NCI-H2227 (cell line): ENCODE measurements around the gene SERPIND1.
"Not testable (repeated sequence)": the region's sequence is repeated elsewhere in the genome, so short reads cannot be mapped to it uniquely, and the experiment has no call there.

ENCODE experiments used
- DNase-seq: peaks from one replicate; lab custom pipeline; 2025; ENCODE audit not compliant: unreplicated experiment; lab: John Stamatoyannopoulos, UW

Gene SERPIND1

DNA sequence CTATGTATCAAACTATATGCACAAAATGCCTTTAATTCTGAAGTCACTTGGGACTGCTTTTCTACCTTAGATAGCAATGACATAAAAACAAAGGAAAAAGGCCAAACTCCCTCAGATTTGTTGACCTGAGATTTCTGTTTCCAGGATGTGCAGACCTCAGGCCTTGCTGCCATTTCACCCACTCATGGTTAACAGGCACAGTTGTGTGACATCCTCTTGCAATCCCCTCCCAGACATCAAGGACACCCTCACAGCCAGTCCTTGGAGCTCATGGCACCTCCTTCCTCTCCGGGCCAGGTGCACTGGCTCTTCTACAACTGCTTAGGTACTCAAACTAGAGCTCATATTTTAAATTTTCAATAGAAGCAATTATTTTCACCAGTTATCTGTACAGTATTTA is 37.3 kb downstream of the SERPIND1 start:
- no peak for DNase-seq

DNA sequence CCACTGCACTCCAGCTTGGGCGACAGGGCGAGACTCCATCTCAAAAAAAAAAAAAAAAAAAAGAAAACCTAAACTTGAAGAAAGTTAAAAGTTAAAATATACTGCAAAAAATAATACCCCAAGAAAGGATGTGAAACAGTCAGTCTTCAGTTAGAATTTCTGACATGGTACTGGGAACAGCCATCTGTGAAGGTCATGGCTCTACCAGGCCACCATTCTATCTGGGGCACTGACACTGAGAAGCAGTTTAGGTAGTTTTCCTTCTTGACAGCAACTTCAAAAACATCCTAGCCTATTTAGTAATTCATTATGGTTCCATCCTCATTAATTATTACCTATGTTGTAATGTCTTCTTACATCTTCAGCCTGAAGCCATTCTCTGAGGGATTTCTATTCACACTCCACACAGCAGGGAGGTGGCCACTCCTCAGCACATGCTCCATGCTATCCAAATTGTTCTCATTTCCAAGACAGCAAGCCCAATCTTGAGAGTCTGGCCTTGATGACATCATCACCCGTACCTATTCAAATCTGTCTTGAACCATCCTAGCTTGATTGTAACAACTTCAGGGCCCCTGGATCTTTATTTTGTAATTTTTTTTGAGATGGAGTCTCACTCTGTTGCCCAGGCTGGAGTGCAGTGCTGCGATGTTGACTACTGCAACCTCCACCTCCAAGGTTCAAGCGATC is 38.2 kb downstream of the SERPIND1 start:
- DNase-seq, result no peak

DNA sequence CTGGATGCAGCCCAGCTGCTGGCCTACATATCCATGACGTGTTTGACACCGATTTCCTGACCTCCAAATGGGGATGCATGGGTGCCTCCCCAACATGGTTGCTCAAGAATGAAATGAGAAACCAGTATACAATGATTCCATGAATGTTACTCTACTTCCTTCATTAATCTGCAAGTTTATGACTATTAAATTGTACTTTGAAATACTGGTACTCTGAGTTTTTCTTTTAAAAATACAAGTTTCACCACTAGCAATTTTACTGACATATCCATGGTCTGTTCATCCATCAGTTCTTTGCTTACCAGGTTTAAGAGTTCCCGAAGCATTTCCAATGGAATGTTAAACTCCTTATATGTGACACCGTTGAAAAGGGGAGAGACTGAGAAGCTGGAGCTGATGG is 39.1 kb downstream of the SERPIND1 start:
- DNase-seq, result no peak

DNA sequence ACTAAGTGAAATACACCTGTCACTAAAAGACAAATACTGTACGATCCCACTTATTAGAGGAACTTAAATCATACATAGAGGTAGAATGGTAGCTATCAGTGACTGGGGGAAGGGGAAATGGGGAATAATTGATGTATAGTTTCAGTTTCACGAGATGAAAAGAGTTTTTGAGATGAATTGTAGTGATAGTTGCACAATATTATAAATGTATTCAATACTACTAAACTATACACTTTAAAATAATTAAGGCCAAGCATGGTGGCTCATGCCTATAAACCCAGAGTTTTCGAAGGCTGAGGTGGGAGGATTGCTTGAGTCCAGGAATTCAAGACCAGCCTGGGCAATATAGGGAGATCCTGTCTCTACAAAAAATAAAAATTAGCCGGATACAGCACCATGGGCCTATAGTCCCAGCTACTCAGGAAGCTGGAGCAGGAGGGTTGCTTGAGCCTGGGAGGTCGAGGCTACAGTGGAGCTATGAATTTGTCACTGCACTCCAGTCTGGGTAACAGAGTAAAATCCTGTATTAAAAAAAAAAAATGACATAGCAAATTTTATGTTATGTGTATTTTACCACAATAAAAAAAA is 40.4 kb downstream of the SERPIND1 start:
- no peak for DNase-seq

DNA sequence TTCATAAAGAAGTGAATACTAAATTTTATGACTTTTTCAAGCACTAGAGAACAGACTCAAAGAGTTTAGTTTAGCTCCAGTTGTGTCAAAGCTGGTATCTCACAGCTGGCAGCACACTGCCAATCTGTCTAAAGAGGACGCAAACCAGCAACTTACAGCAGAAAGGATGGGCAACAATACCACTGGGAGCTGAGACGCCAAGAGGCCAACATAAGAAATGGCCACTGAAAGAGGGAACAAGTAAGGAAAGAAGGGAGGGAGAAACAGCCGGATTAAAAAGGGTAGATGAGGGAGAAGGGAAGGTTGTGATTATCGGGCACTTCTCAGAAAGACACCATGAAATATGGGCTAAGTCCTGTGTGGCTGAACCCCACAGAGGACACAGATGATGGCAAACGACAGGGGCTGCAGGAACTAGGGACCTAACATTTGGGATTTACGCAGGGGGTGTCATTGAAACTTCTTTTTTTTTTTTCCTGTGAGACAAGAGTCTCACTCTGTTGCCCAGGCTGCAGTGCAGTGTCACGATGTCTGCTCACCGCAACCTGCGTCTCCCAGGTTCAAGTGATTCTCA is 41.7 kb downstream of the SERPIND1 start:
- DNase-seq, result no peak

DNA sequence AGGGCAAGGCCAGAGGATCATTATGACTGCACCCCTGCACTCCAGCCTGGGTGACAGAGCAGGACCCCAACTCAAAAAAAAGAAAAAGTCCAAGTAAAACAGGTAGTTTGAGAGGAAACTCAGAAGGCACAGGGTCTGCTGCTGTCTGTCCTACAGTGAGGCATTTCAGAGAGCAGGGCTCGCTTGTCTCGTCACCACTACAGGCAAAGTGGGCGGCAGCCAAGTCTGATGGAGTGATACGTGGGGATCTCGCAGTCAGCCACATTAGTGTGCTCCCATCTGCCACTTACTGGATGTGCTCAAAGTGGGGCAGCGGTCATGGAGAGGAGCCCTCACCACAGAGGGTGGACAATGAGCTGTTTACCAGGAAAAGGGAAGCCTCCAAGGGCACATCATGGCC is 42.6 kb downstream of the SERPIND1 start:
- no peak for DNase-seq

DNA sequence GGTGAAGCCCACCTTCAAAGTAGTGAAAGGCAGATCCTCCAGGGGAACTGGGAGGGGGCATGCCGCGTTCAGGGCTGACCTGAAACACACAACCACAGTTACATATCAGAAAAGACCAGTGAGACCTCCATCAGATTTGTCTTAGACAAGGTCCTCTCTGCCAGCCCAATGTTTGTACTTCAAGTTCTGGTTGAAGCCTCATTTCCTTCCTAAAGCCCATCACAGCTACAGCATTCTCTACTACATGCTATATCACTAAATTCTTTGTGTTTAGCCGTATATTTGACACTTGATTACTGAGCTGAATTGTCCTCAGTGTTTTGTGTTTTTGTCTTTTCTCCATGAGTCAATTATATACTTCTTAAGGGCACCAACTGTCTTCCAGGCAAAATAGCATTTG is 44.6 kb downstream of the SERPIND1 start:
- DNase-seq, result no peak

DNA sequence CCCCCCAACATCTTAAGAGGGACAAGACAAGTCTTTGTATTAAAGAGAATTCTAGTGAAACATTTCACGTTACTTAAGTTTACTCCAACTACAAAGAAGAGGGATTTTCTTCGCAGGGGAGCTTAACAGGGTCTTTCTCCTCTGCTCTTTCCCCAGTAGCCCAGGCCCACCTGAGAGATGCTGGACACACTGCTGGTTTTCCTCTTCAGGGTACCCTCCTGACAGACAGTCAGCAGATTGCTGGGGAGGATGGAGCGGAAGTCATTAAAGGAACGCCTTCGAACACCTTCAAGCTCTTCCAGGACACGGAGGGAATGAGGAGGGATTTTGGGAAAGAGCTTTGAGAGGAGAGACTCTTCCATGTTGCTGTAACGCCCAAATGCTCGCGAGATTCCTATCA is 45.6 kb downstream of the SERPIND1 start:
- DNase-seq, result no peak

DNA sequence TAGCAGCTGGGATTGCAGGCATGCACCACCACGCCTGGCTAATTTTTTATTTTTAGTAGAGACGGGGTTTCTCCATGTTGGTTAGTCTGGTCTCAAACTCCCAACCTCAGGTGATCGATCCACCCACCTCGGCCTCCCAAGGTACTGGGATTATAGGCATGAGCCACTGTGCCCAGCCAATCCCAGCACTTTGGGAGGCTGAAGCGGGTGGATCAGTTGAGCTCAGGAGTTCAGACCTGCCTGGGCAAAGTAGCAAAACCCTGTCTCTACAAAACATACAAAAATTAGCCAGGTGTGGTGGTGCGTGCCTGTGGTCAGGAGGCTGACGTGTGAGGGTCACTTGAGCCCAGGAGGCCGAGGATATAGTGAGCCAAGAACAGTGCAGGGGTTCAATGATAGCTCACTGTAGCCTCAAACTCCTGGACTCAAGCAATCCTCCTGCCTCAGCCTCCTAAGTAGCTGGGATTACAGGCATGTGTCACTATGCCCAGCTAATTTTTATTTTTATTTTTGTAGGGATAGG is 47.9 kb downstream of the SERPIND1 start:
- not testable (repeated sequence) for DNase-seq

DNA sequence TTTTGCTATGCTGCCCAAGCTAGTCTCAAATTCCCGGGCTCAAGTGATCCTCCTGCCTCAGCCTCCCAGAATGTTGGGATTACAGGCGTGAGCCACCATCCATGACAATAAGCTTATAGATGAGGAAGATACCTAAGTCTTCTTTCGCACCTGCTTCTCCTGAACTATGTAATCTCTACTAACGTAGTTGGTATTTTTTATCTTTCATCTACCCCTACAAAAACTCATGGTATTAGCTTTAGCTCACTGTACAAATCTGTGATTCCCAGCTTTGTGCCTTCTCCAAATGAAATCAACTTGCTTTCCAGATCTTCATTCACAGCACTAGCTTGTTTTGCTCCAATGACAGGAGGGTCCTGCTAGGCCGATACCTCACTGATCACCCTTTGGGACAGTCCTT is 48.3 kb downstream of the SERPIND1 start:
- DNase-seq, result no peak

DNA sequence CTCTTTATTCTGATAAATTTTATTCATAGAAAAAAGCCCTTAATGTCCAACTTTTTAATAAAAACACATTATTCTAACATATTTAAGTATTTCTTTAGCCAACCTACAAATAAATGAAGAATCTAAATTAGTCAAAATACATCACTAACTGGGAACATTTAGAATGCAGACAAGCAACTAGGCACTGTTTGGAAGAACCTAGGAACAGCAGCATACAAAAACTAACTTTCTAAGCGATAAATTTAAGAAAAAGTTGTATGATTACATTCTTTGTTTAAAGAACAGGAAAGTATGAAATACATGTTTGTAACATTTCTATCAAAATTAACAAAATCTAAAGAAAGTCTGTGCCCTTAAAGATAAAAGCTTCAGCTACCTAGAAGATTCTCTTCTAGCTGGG is 49.4 kb downstream of the SERPIND1 start:
- no peak for DNase-seq

DNA sequence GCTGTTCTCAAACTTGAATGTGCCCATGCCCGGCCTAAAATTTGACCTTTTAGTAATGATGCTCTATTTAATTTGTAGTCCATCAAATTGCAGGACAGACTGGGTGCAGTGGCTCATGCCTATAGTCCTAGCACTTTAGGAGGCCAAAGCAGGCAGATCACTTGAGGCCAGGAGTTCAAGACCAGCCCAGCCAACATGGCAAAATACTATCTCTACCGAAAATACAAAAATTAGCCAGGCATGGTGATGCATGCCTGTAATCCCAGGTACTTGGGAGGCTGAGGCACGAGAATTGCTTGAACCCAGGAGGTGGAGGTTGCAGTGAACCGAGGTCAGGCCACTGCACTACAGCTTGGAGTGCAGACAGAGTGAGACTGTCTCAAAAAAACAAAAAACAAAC is 51.3 kb downstream of the SERPIND1 start:
- not testable (repeated sequence) for DNase-seq

DNA sequence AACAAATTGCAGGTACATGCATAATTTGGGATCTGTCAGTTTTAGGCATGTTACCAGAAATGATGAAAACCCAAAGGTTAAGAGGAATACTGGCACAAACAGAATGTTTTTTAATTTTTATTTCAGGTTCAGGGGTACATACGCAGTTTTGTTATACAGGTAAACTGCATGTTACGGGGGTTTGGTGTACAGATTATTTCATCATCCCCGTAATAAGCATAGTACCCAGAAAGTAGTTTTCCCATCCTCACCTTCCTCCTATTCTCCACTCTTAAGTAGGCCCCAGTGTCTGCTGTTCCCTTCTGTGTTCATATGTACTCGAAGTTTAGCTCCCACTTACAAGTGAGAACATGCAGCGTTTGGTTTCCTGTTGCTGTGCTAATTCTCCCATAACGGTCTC is 51.7 kb downstream of the SERPIND1 start:
- no peak for DNase-seq

DNA sequence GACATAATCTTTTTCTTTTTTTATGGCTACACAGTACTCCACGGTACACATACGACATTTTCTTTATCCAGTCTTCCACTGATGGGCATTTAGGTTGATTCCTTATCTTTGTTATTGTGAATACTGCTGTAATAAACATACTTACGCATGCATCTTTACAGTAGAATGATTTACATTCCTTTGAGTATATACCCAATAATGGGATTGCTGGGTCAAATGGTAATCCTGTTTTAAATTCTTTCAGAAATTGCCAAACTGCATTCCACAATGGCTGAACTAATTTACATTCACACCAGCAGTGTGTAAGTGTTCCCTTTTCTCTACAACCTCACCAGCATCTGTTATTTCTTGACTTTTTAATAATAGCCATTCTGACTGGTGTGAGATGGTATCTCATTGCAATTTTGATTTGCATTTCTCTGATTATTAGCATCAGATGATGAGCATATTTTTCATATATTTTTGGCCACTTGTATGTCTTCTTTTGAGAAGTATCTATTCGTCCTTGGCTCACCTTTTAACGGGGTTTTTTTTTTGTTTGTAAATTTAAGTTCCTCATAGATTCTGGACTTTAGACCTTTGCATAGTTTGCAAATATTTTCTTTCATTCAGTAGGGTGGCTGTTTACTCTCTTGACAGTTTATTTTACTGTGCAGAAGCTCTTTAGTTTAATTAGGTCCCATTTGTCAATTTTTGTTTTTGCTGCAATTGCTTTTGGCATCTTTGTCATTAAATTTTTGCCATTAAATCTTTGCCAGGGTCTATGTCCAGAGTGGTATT is 52.6 kb downstream of the SERPIND1 start:
- DNase-seq, result not testable (repeated sequence)

DNA sequence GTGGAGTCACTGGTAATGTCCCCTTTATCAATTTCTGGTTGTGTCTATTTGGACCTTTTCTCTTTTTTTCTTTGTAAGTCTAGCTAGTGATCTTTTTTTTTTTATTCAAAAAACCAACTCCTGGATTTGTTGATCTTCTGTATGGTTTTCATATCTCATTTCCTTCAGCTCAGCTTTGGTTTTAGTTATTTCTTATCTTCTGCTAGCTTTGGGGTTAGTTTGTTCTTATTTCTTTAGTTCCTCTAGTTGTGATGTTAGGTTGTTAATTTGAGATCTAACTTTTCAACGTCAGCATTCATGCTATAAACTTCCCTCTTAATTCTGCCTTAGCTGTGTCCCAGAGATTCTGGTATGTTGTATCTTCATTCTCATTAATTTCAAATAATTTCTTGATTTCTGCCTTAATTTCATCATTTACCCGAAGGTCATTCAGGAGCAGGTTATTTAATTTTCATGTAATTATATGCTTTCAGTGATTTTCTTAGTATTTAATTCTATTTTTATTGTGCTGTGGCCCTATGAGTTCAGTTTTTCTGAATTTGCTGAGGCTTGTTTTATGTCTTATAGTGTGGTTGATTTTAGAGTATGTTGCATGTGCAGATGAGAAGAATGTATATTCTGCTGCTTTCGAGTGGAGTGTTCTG is 55.7 kb downstream of the SERPIND1 start:
- DNase-seq, result no peak

DNA sequence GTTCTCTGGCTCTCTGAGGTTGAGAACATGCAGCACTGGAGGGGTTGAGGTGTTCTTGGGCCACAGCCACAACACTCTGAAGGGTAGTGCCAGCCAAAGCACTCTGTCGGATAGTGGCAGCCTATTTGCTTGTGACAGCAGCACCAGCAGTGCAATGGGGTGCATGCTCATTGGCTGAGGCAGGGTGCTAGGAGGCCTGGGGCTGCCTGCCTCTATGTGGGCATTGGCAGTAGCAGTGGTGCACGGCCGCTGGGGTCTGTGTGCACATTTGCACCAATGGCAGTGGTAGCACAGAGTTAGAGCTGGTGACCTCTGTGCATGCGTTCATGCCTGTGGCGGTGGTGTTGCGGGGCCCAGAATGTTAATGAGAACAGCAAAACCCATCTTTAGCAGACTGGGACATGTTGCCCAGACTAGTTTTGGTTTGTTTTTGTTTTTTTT is 59.3 kb downstream of the SERPIND1 start:
- DNase-seq, result no peak

DNA sequence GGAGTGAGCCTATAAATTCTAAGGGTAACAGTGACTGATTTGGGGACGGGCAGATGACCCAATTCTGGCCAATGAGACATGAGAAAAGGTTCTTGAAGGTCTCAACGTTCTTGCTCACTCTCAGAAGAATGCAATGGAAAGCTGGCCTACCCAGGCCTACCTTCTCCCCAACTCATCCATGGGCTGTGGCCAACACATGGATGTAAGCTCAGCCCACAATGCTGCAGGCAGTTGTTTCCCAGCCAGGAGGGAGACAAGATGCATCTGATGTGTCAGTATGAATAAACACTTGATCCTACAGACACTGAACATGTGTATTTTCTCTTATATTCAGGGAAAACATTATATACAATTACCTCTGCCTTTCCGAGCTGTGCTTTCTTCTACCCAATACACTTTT is 60.3 kb downstream of the SERPIND1 start:
- DNase-seq, result no peak

DNA sequence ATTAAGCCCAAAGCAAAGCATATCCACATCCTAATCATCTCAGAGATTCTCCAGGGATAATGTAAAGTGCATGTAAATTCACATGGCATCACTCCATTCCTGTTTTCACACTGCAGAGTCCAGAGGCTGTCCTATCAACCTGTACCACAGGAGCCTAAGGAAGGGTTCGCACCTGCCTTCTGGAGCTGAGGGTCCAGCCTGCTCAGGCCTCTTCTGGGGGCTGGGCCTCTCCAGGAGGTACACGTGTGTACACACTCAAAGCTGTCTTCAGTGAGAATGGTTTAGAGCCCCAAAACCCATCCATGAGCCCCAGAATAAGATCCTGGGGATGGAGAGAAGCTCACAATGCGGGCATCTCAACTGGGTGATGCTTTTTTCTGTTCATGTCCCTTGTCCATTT is 60.8 kb downstream of the SERPIND1 start:
- no peak for DNase-seq
